Caco-2 (cell line): ENCODE results near the gene EIF3I. TPM values are rescaled to one million over a fixed set of nuclear protein-coding genes. Genes with fewer than 3 reads are reported as not detected.
A peak's percentile ranks its signal among the peaks of the same experiment; 100 is the strongest.

ENCODE experiments used
- BruUV-seq: library from RNA; stranded (reverse); fragments of 400-500 nt; replicated peaks from 2 replicates; lab custom pipeline; 2021; lab: Mats Ljungman, UMichigan
- CTCF ChIA-PET: fragments of 300-600 bp; sonication (Branson Sonifier 250); formaldehyde crosslinking; loops from one replicate; lab custom pipeline; 2022; ENCODE audit warnings: antibody characterized with exemption; lab: Charles Lee
- POLR2A ChIA-PET: fragments of 300-600 bp; sonication (Branson Sonifier 250); formaldehyde crosslinking; loops from one replicate; lab custom pipeline; 2022; ENCODE audit warnings: antibody characterized with exemption; lab: Charles Lee
- DNase-seq, 2 experiments: peaks; one replicate each; pipeline versions ENCODE4 v3.0.0 to v3.0.0-alpha.2; 2020 to 2022
- H3K27me3 ChIP-seq: replicated peaks from 2 replicates; pipeline ENCODE4 v1.6.0; 2011; ENCODE audit warnings: low read length; ENCODE audit not compliant: control insufficient read depth, insufficient read depth
- H3K36me3 ChIP-seq: 2 replicates; pipeline ENCODE4 v1.5.1; 2011; ENCODE audit warnings: low read length; ENCODE audit not compliant: control insufficient read depth, insufficient read depth
- H3K4me1 ChIP-seq: fragments of 250-450 bp; sonication (Bioruptor Pico); 2 replicates; pipeline ENCODE4 v1.5.1; 2020; ENCODE audit warnings: mild to moderate bottlenecking
- H3K4me3 ChIP-seq: 2 replicates; pipeline ENCODE4 v1.5.1; 2011; ENCODE audit warnings: low read depth, mild to moderate bottlenecking, control low read depth, low read length
- H3K9me3 ChIP-seq: fragments of 250-450 bp; sonication (Bioruptor Pico); 2 replicates; pipeline ENCODE4 v1.5.1; 2020; ENCODE audit warnings: mild to moderate bottlenecking, moderate library complexity
- H3K27ac Mint-ChIP-seq: one replicate; pipeline ENCODE4 v1.8.0; 2022; ENCODE audit warnings: mixed read lengths; ENCODE audit not compliant: unreplicated experiment
- H3K27me3 Mint-ChIP-seq: one replicate; pipeline ENCODE4 v1.8.0; 2022; ENCODE audit warnings: mixed read lengths; ENCODE audit not compliant: insufficient read depth, unreplicated experiment
- H3K36me3 Mint-ChIP-seq: one replicate; pipeline ENCODE4 v1.8.0; 2022; ENCODE audit warnings: mild to moderate bottlenecking, mixed read lengths; ENCODE audit not compliant: insufficient read depth, unreplicated experiment
- H3K4me1 Mint-ChIP-seq: one replicate; pipeline ENCODE4 v1.8.0; 2022; ENCODE audit warnings: low read depth, mixed read lengths; ENCODE audit not compliant: unreplicated experiment
- H3K4me3 Mint-ChIP-seq: one replicate; pipeline ENCODE4 v1.8.0; 2022; ENCODE audit warnings: mild to moderate bottlenecking, moderate library complexity, mixed read lengths; ENCODE audit not compliant: unreplicated experiment
- H3K9me3 Mint-ChIP-seq: one replicate; pipeline ENCODE4 v1.8.0; 2022; ENCODE audit warnings: mixed read lengths; ENCODE audit not compliant: unreplicated experiment
- CTCF ChIP-seq, 2 experiments: fragments of 200-600 bp in 1 of 2; IDR thresholded peaks; 1 replicate in 1 of 2; 2 replicates in 1 of 2; pipeline versions ENCODE4 v1.5.1 to v1.8.0; 2011 to 2022; ENCODE audit warnings: antibody characterized with exemption in 1 of 2, control low read depth in 1 of 2, inconsistent platforms in 1 of 2, low read depth in 1 of 2, low read length in 1 of 2, mild to moderate bottlenecking in 1 of 2, moderate library complexity in 1 of 2; ENCODE audit not compliant: insufficient read depth in 1 of 2, severe bottlenecking in 1 of 2, unreplicated experiment in 1 of 2
- intact Hi-C: fragments of 100-400 bp; cut with micrococcal nuclease; formaldehyde crosslinking; loops from one replicate; pipeline ENCODE4 v1.10.0; 2022; ENCODE audit not compliant: unreplicated experiment
- total RNA-seq: library from RNA; stranded (reverse); gene quantifications from 2 replicates; pipeline ENCODE4 v1.2.3, GENCODE V29; 2022

The EIF3I gene
- total RNA-seq, 1 experiment from 2014 or later: 128 TPM

DNA sequence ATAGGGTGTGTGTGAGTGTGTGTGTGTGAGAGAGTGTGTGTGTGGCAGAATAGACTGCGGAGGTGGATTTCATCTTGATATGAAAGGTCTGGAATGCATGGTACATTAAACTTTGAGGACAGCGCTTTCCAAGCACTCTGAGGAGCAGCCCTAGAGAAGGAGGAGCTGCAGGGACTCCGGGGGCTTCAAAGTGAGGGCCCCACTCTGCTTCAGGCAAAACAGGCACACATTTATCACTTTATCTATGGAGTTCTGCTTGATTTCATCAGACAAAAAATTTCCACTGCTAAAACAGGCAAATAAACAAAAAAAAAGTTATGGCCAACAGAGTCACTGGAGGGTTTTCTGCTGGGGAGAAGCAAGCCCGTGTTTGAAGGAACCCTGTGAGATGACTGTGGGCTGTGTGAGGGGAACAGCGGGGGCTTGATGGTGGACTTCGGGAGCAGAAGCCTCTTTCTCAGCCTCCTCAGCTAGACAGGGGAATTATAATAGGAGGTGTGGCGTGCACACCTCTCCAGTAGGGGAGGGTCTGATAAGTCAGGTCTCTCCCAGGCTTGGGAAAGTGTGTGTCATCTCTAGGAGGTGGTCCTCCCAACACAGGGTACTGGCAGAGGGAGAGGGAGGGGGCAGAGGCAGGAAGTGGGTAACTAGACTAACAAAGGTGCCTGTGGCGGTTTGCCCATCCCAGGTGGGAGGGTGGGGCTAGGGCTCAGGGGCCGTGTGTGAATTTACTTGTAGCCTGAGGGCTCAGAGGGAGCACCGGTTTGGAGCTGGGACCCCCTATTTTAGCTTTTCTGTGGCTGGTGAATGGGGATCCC is 51.4 kb downstream of the EIF3I start:
- Mint-ChIP-seq H3K27me3 (no peaks in the 10 kb centered on the region), H3K4me1 (no peaks in the 10 kb centered on the region), H3K4me3 (no peak overlapping the region), H3K36me3 (no peaks in the 10 kb centered on the region), H3K9me3 (no peaks in the 10 kb centered on the region), H3K27ac (peak overlapping the region; percentile 48)
- intact Hi-C loops: no loop called here
- Histone ChIP-seq H3K4me1 (no peaks in the 10 kb centered on the region), H3K4me3 (no peak overlapping the region), H3K27me3 (no peaks in the 10 kb centered on the region), H3K9me3 (no peaks in the 10 kb centered on the region), H3K36me3 (no peaks in the 10 kb centered on the region)
- CTCF ChIA-PET: no interaction called here
- POLR2A ChIA-PET: no interaction called here
- no peak for DNase-seq
- BruUV-seq: no TSS peak
- no peak for TF ChIP-seq CTCF (IDR thresholded peaks at IDR 0.05; ENCODE audit: insufficient read depth in 1 of 2, low read depth in 1 of 2, low read length in 1 of 2, severe bottlenecking in 1 of 2, unreplicated experiment in 1 of 2)

DNA sequence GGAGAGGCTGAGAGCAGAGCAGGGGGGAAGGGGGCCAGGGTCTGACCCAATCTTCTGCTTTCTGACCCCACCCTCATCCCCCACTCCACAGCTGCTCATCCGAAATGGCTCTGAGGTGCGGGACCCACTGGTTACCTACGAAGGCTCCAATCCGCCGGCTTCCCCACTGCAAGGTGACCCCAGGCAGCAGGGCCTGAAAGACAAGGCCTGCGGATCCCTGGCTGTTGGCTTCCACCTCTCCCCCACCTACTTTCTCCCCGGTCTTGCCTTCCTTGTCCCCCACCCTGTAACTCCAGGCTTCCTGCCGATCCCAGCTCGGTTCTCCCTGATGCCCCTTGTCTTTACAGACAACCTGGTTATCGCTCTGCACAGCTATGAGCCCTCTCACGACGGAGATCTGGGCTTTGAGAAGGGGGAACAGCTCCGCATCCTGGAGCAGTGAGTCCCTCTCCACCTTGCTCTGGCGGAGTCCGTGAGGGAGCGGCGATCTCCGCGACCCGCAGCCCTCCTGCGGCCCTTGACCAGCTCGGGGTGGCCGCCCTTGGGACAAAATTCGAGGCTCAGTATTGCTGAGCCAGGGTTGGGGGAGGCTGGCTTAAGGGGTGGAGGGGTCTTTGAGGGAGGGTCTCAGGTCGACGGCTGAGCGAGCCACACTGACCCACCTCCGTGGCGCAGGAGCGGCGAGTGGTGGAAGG is 52.6 kb downstream of the EIF3I start:
- TF ChIP-seq CTCF (IDR thresholded peaks at IDR 0.05; ENCODE audit: insufficient read depth in 1 of 2, low read depth in 1 of 2, low read length in 1 of 2, severe bottlenecking in 1 of 2, unreplicated experiment in 1 of 2): no peak
- no peak for DNase-seq
- H3K4me1 Mint-ChIP-seq: no peaks in the 10 kb centered on the region
- H3K27me3 ChIP-seq: no peaks in the 10 kb centered on the region
- H3K36me3 Mint-ChIP-seq: no peaks in the 10 kb centered on the region
- intact Hi-C loops: no loop called here
- peak overlapping the region; percentile 48 for H3K27ac Mint-ChIP-seq
- no peak overlapping the region for H3K4me3 Mint-ChIP-seq
- CTCF ChIA-PET: no interaction called here
- H3K4me3 ChIP-seq: no peak overlapping the region
- no peaks in the 10 kb centered on the region for H3K9me3 ChIP-seq
- H3K36me3 ChIP-seq: no peaks in the 10 kb centered on the region
- H3K4me1 ChIP-seq: no peaks in the 10 kb centered on the region
- POLR2A ChIA-PET: no interaction called here
- no peaks in the 10 kb centered on the region for H3K27me3 Mint-ChIP-seq
- no TSS peak for BruUV-seq
- no peaks in the 10 kb centered on the region for H3K9me3 Mint-ChIP-seq

DNA sequence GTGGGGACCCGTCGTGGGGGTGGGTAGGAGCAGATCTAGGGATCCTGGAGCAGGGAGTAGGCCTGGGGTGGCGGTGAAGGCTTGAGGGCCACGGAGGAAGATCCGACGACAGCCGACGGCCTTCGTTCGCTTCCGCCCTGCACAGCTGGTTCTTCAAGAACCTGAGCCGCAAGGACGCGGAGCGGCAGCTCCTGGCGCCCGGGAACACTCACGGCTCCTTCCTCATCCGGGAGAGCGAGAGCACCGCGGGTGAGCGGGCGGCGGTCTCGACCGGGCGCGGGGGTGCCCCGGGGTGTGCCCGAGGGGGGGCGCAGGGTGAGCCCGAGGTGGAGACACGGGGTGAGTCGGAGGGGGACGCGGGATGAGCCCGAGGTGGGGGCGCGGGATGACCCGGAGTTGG is 53.2 kb downstream of the EIF3I start:
- H3K9me3 Mint-ChIP-seq: no peaks in the 10 kb centered on the region
- TF ChIP-seq CTCF (IDR thresholded peaks at IDR 0.05; ENCODE audit: insufficient read depth in 1 of 2, low read depth in 1 of 2, low read length in 1 of 2, severe bottlenecking in 1 of 2, unreplicated experiment in 1 of 2): no peak
- H3K4me1 Mint-ChIP-seq: no peaks in the 10 kb centered on the region
- no peaks in the 10 kb centered on the region for H3K36me3 ChIP-seq
- ChIA-PET POLR2A (no interaction called here), CTCF (no interaction called here)
- H3K9me3 ChIP-seq: no peaks in the 10 kb centered on the region
- no TSS peak for BruUV-seq
- no peaks in the 10 kb centered on the region for H3K36me3 Mint-ChIP-seq
- no peak overlapping the region for H3K27ac Mint-ChIP-seq
- H3K27me3 Mint-ChIP-seq: no peaks in the 10 kb centered on the region
- H3K4me3 Mint-ChIP-seq: no peak overlapping the region
- H3K4me1 ChIP-seq: no peaks in the 10 kb centered on the region
- H3K27me3 ChIP-seq: no peaks in the 10 kb centered on the region
- intact Hi-C loops: no loop called here
- DNase-seq: no peak
- no peak overlapping the region for H3K4me3 ChIP-seq
